ENCODE data around the gene APOL1. TPM values are rescaled to one million over a fixed set of nuclear protein-coding genes. Genes with fewer than 3 reads are reported as not detected.
"Not testable (repeated sequence)": the region's sequence is repeated elsewhere in the genome, so short reads cannot be mapped to it uniquely, and the experiment has no call there.

The APOL1 gene
- 7.0 TPM for polyA plus RNA-seq (ENCODE audit: insufficient read length)

- DNase-seq = no peak
These were observed at the start of gene APOL1 for GRCh38 chr22:36252754-36253522. APOL1 (plus strand) TSS chr22:36253133; CDS start chr22:36254956, 1,823 bp downstream.

- DNase-seq = not testable (repeated sequence)
These were observed 49.5 kb upstream of the APOL1 start for GRCh38 chr22:36203441-36203840.

- no peak for DNase-seq
These were observed 48.8 kb upstream of the APOL1 start for GRCh38 chr22:36204001-36204631.

- no peak for DNase-seq
These were observed 48.3 kb upstream of the APOL1 start for GRCh38 chr22:36204632-36205015.

GRCh38 chr22:36205573-36205972, 47.4 kb upstream of the APOL1 start:
- not testable (repeated sequence) for DNase-seq

- DNase-seq = no peak
These were observed 46.7 kb upstream of the APOL1 start for GRCh38 chr22:36206255-36206654.

GRCh38 chr22:36208162-36208765, 44.7 kb upstream of the APOL1 start:
- DNase-seq = no peak

GRCh38 chr22:36208914-36209313, 44.0 kb upstream of the APOL1 start:
- DNase-seq = no peak

- DNase-seq = not testable (repeated sequence)
These were observed 43.4 kb upstream of the APOL1 start for GRCh38 chr22:36209488-36209908.

GRCh38 chr22:36210224-36210623, 42.7 kb upstream of the APOL1 start:
- no peak for DNase-seq

- DNase-seq = no peak
These were observed 41.6 kb upstream of the APOL1 start for GRCh38 chr22:36211237-36211861.

- no peak for DNase-seq
These were observed 40.0 kb upstream of the APOL1 start for GRCh38 chr22:36212901-36213300.

- DNase-seq = no peak
These were observed 39.3 kb upstream of the APOL1 start for GRCh38 chr22:36213586-36213985.

- DNase-seq = no peak
These were observed 37.0 kb upstream of the APOL1 start for GRCh38 chr22:36215981-36216380.

- DNase-seq = no peak
These were observed 34.2 kb upstream of the APOL1 start for GRCh38 chr22:36218648-36219193.

- peak; percentile 75 for DNase-seq
These were observed 32.4 kb upstream of the APOL1 start for GRCh38 chr22:36220451-36220921.

- DNase-seq = no peak
These were observed 30.9 kb upstream of the APOL1 start for GRCh38 chr22:36221799-36222751.

GRCh38 chr22:36222887-36223450, 30.0 kb upstream of the APOL1 start:
- DNase-seq = no peak

GRCh38 chr22:36223504-36223903, 29.4 kb upstream of the APOL1 start:
- DNase-seq = no peak

- DNase-seq = no peak
These were observed 28.7 kb upstream of the APOL1 start for GRCh38 chr22:36224245-36224644.

- DNase-seq = no peak
These were observed 27.5 kb upstream of the APOL1 start for GRCh38 chr22:36225333-36225922.

Data from hindlimb muscle (tissue), 1 donor.